NAMALWA (cell line): ENCODE data around the gene IL12RB2.

Experiments used
- DNase-seq: peaks from one replicate; pipeline ENCODE4 v3.0.0-alpha.2; 2015; ENCODE audit warnings: low spot score

Gene IL12RB2

GRCh38 chr1:67313934-67314671 lies 6.4 kb downstream of the IL12RB2 start:
- no peak for DNase-seq

GRCh38 chr1:67314696-67315095 lies 7.0 kb downstream of the IL12RB2 start:
- DNase-seq = no peak

DNA sequence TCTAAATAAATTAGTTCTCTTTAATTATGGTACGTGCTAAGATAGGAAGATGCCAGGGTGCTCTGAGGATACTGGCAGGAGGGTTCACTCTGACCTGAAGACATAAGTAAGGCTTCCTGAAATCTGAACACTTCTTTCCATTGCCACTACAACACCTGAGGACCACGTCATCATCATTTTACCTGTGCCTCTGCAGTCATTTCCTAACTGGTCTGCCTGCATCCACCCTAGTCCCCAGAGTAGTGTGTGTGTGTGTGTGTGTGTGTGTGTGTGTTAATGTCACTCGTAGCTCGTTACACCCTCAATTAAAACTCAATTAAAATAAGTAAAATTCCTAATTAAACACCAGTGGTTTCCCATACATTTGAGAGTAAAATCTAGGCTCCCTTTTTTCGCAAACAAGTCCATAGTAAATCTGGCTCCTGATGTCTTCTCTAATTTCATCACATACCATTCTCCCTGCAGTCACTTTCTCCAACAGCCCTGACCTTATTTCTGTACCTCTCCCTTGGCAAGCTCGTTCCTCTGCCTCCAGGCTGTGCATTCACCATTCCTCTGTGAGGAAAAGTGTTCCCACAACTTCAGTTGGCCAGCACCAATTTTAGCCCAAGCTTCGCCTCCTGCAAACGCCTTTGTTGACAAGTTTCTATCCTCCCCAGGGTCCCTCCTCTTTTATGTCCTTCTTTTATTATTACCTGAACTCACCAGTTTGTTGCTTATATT lies 8.7 kb downstream of the IL12RB2 start:
- no peak for DNase-seq

- no peak for DNase-seq
These were observed 9.2 kb downstream of the IL12RB2 start for GRCh38 chr1:67316918-67317317.

DNA sequence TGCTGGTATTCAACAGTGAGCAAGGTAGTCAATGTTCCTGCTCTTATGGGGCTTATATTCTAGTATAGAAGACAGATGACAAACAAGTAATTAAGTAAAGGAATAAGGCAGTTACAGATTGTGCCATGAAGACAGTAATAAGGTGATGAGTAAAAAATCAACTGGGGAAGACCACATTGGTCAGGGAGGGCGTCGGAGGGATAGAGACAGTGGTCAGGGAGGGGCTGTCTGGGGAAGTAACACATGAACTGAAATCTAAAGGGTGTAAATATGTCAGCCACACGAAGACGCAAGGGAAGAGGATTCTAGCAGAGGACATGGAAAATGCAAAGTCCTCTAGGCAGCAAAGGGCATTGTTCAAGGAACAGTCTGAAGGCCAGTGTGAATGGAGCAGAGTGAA lies 10.1 kb downstream of the IL12RB2 start:
- DNase-seq = no peak

- no peak for DNase-seq
These were observed 14.8 kb downstream of the IL12RB2 start for GRCh38 chr1:67322442-67322841.

GRCh38 chr1:67323087-67323486 lies 15.4 kb downstream of the IL12RB2 start:
- DNase-seq = no peak

GRCh38 chr1:67324068-67324467 lies 16.4 kb downstream of the IL12RB2 start:
- no peak for DNase-seq

DNA sequence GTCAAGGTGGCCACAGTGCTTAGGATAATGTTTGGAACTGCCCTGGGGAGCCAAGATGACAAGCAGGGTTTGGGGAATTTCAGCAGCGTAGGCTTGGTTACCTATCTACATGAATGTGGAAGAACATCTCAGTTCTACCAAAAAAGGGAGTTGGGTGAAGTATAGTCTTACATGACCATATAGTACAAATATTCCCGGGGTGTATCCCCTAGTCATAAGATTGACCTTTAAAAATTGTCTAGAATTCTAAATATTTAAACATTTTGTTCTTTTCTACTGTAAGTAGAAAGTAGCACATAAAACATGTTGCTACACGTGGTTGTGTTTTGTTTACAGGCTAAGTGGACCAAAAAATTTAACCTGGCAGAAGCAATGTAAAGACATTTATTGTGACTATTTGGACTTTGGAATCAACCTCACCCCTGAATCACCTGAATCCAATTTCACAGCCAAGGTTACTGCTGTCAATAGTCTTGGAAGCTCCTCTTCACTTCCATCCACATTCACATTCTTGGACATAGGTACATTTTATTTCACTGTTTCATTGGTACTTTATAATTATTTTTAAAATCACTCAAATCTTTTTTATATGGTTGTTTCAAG lies 20.3 kb downstream of the IL12RB2 start:
- DNase-seq = no peak

DNA sequence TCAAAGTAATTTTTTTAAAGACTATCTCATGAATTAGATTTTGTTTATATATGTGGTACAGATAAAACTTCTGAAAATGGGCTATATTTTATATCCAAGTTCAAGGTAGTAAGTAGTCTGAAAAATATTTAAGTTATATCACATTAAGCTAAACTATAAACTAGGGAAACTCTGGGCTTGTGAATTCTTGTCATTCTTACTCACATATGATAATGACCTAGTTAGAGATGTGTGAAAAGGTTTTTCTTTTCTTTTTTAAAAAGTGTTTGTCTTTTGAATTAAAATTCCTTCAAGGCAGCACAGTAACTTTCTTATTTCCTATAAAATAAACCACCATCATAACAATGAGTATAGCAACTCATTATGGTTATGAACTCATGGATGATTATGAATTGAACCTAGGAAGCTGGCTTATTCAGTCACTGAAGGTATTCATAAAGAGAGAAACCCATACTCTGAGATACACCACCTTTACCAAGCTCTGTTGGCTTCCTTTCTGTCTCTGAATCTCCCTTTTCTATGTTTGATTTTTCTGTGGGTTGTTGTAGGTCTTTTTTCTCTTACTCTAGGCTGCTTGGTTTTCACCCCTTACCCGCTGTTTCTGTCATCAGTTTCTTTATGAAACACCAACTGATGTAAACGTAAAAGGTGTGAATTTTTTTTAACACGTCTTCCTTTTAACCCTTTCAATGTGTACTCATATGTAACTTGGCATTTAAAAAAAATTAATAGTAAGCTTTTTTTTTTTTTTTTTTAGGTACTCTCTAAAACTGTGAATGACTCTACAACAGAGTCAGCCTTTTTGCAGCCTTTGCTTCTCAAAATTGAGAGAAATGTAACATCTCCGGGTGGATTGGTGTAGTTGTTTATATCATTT lies 25.2 kb downstream of the IL12RB2 start:
- no peak for DNase-seq

DNA sequence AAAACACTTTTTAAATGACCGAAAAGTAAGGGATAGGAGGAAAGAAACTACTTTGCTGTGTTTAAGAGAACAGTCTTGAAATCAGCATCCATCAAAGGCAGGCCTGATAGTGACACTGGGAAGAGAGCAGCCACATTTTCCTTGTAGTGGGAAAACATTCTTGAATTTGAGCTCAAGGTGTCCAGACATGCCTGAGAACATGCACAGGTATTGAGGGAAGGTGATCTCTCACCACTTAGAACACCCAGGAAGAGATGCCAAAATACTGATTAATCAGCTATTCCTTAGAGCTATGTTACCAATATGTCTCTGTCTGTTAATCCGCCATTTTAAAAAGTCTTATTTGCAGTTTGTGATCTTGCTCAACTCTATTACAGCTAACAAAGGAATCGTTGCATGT lies 25.9 kb downstream of the IL12RB2 start:
- DNase-seq = no peak

- DNase-seq = no peak
These were observed 27.7 kb downstream of the IL12RB2 start for GRCh38 chr1:67335411-67335810.

GRCh38 chr1:67336157-67336556 lies 28.5 kb downstream of the IL12RB2 start:
- no peak for DNase-seq

GRCh38 chr1:67336783-67337182 lies 29.1 kb downstream of the IL12RB2 start:
- no peak for DNase-seq

GRCh38 chr1:67338642-67339041 lies 31.0 kb downstream of the IL12RB2 start:
- peak; percentile 70 for DNase-seq

GRCh38 chr1:67339623-67340343 lies 32.1 kb downstream of the IL12RB2 start:
- peak; percentile 29 for DNase-seq

- peak; percentile 13 for DNase-seq
These were observed 34.6 kb downstream of the IL12RB2 start for GRCh38 chr1:67342076-67342890.

DNA sequence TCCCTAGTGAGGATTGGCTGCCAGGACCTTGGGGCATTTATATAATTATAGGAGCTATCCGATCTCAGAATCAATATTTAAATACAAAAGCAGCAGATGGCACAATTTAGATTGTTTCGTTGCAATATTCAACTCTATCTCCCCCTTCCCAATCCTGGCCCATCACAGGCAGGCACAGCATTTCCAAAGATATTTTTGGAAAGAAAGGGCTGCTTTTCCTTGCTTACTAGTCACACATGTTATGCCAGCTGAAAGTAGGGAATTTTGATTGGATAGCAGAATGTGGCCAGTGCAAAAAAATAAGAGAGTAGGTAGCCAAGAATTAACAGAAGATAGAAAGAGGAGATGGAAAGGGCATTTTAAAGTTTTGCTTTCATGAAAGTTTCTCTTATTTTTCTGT lies 37.9 kb downstream of the IL12RB2 start:
- no peak for DNase-seq

DNA sequence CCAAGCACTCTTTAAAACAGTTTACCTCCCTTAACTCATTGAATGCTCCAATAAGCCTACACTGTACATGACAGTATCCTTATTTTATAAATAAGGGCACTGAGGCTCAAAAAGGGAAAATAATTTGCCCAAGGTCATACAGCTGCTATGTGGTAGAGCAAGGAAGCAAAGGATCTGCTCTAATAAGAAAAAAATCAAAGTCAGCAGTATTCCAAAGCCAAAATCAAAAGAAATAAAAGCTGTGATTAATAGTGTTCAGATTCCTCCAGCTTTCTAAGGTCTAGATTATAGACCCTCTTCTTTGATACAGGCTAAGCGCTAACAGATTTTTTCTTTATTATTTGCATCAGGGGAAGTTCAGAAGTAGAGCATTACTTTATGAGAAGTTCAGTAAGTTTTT lies 39.3 kb downstream of the IL12RB2 start:
- no peak for DNase-seq

- DNase-seq = peak; percentile 62
These were observed 40.2 kb downstream of the IL12RB2 start for GRCh38 chr1:67347688-67348472.
